Liver (tissue), 9 donors: ENCODE data around the gene LINC01488. TPM values are rescaled to one million over a fixed set of nuclear protein-coding genes. Genes with fewer than 3 reads are reported as not detected.

Experiments used
- DNase-seq: peaks from one replicate; pipeline ENCODE4 v3.0.0-alpha.2; 2017; ENCODE audit warnings: low spot score
- H3K27ac ChIP-seq, 2 donors: one replicate each; pipeline ENCODE4 v1.7.0; 2013; ENCODE audit warnings: inconsistent platforms in 2 of 2, low read length in 2 of 2, control low read depth in 1 of 2, low read depth in 1 of 2, mild to moderate bottlenecking in 1 of 2
- H3K27me3 ChIP-seq, 4 donors: one replicate each; pipeline versions ENCODE4 v1.6.1 to v1.7.0; 2013; ENCODE audit warnings: low read length in 3 of 4, inconsistent platforms in 1 of 4, mild to moderate bottlenecking in 1 of 4, moderate library complexity in 1 of 4; ENCODE audit not compliant: control insufficient read depth in 4 of 4, insufficient read depth in 4 of 4
- H3K36me3 ChIP-seq, 4 donors: one replicate each; pipeline versions ENCODE4 v1.6.1 to v1.7.0; 2013; ENCODE audit warnings: low read length in 3 of 4, mild to moderate bottlenecking in 3 of 4, low read depth in 1 of 4, moderate library complexity in 1 of 4; ENCODE audit not compliant: control insufficient read depth in 4 of 4, insufficient read depth in 3 of 4
- H3K4me1 ChIP-seq, 4 donors: one replicate each; pipeline versions ENCODE4 v1.6.1 to v1.7.0; 2013; ENCODE audit warnings: low read length in 3 of 4, mild to moderate bottlenecking in 3 of 4, moderate library complexity in 1 of 4; ENCODE audit not compliant: control insufficient read depth in 4 of 4, insufficient read depth in 4 of 4
- H3K4me3 ChIP-seq, 3 donors: one replicate each; pipeline versions ENCODE4 v1.6.1 to v1.7.0; 2013; ENCODE audit warnings: low read length in 3 of 3, control low read depth in 1 of 3, low read depth in 1 of 3, mild to moderate bottlenecking in 1 of 3
- H3K9ac ChIP-seq, 2 donors: one replicate each; pipeline ENCODE4 v1.7.0; 2013; ENCODE audit warnings: low read length in 2 of 2, mild to moderate bottlenecking in 2 of 2, moderate library complexity in 2 of 2, control low read depth in 1 of 2, low read depth in 1 of 2
- H3K9me3 ChIP-seq, 4 donors: one replicate each; pipeline versions ENCODE4 v1.6.1 to v1.7.0; 2013; ENCODE audit warnings: low read length in 3 of 4; ENCODE audit not compliant: control insufficient read depth in 4 of 4
- EGR1 ChIP-seq, 2 donors: IDR thresholded peaks; 2 replicates each; pipeline ENCODE4 v1.6.1; 2016 to 2018; ENCODE audit warnings: antibody characterized with exemption in 2 of 2, low read depth in 2 of 2
- FOXA1 ChIP-seq: IDR thresholded peaks from 2 replicates; pipeline ENCODE4 v1.6.1; 2016; ENCODE audit warnings: antibody characterized with exemption
- FOXA2 ChIP-seq: IDR thresholded peaks from 2 replicates; pipeline ENCODE4 v1.6.1; 2016; ENCODE audit warnings: antibody characterized with exemption
- GABPA ChIP-seq, 2 donors: IDR thresholded peaks in 1 of 2; conservative IDR thresholded peaks in 1 of 2; 2 replicates each; pipeline ENCODE4 v1.6.1; 2016; ENCODE audit warnings: antibody characterized with exemption in 2 of 2, mild to moderate bottlenecking in 1 of 2, moderate library complexity in 1 of 2
- HNF4A ChIP-seq, 2 donors: conservative IDR thresholded peaks; 2 replicates each; pipeline ENCODE4 v1.6.1; 2016; ENCODE audit warnings: antibody characterized with exemption in 2 of 2, mild to moderate bottlenecking in 2 of 2
- HNF4G ChIP-seq: IDR thresholded peaks from 2 replicates; pipeline ENCODE4 v1.6.1; 2016; ENCODE audit warnings: antibody characterized with exemption
- JUND ChIP-seq, 2 donors: IDR thresholded peaks; 2 replicates each; pipeline ENCODE4 v1.6.1; 2016; ENCODE audit warnings: antibody characterized with exemption in 2 of 2
- NR2F2 ChIP-seq: IDR thresholded peaks from 2 replicates; pipeline ENCODE4 v1.6.1; 2016; ENCODE audit warnings: antibody characterized with exemption
- RAD21 ChIP-seq, 2 donors: IDR thresholded peaks; 2 replicates each; pipeline ENCODE4 v1.6.1; 2016; ENCODE audit warnings: antibody characterized with exemption in 2 of 2, mild to moderate bottlenecking in 2 of 2
- REST ChIP-seq: IDR thresholded peaks from 2 replicates; pipeline ENCODE4 v1.6.1; 2016; ENCODE audit warnings: antibody characterized with exemption, mild to moderate bottlenecking
- RXRA ChIP-seq, 2 donors: IDR thresholded peaks; 2 replicates each; pipeline ENCODE4 v1.6.1; 2017 to 2018; ENCODE audit warnings: antibody characterized with exemption in 2 of 2, mild to moderate bottlenecking in 1 of 2
- SP1 ChIP-seq: IDR thresholded peaks from 2 replicates; pipeline ENCODE4 v1.6.1; 2018; ENCODE audit warnings: antibody characterized with exemption, mild to moderate bottlenecking
- TAF1 ChIP-seq: conservative IDR thresholded peaks from 2 replicates; pipeline ENCODE4 v1.6.1; 2016; ENCODE audit warnings: antibody characterized with exemption, mild to moderate bottlenecking
- YY1 ChIP-seq: IDR thresholded peaks from 2 replicates; pipeline ENCODE4 v1.6.1; 2016; ENCODE audit warnings: antibody characterized with exemption, mild to moderate bottlenecking
- WGBS: extraction: QIAGEN DNeasy Blood & Tissue Kit; methylation state at CpG from one replicate; pipeline ENCODE4 v1.1.7; 2013; 5-methylcytosine and 5-hydroxymethylcytosine counted together
- polyA plus RNA-seq, 2 donors: library from polyadenylated mRNA; stranded (reverse) in 1 of 2; unstranded in 1 of 2; fragments of 200-250 nt in 1 of 2; fragments of >200 nt in 1 of 2; fragmentation: Nextera tagmentation in 1 of 2; extraction: Ambion mirVana in 1 of 2; gene quantifications; one replicate each; pipeline versions ENCODE4 v1.2.1 to v1.2.3, GENCODE V29; 2013 to 2015
- total RNA-seq, 2 donors: library from RNA; depleted of rRNA; stranded (reverse); fragments of >200 nt; gene quantifications; one replicate each; pipeline ENCODE4 v1.2.3, GENCODE V29; 2014
- TF ChIP-seq, protein P1 (sequence below): fragments of 150-350 bp; IDR thresholded peaks from 2 replicates; pipeline ENCODE4 v1.5.1; 2017; ENCODE audit warnings: improper control_type of control experiment, low read depth, low read length; ENCODE audit not compliant: missing input control
- TF ChIP-seq, protein P2 (sequence below): IDR thresholded peaks from 2 replicates; pipeline ENCODE4 v1.6.1; 2016; ENCODE audit warnings: antibody characterized with exemption
- TF ChIP-seq, protein P3 (sequence below): IDR thresholded peaks from 2 replicates; pipeline ENCODE4 v1.6.1; 2016; ENCODE audit warnings: antibody characterized with exemption
- donor health status: healthy.
- donor health status: healthy.
- donor health status: healthy.
- donor health status: healthy.
- donor health status: healthy.

LINC01488 gene
- total and polyA plus RNA-seq, 4 donors = 0.05 to 2.3 (median 0.60) TPM

GRCh38 chr11:69489746-69490365 is 8.4 kb downstream of the LINC01488 start:
- 96% methylated on average over 11 of the region's 11 CpGs for WGBS
- no peak for DNase-seq
- Histone ChIP-seq H3K9me3 (no peaks in the 10 kb centered on the region), H3K4me1 (peaks cover 5 to 25% (median 11%) of the 10 kb centered on the region in 4 donors), H3K9ac (no peak overlapping the region), H3K27me3 (no peaks in the 10 kb centered on the region), H3K36me3 (no peaks in the 10 kb centered on the region), H3K27ac (no peak overlapping the region), H3K4me3 (no peak overlapping the region)
- TF ChIP-seq RAD21 (IDR thresholded peaks at IDR 0.05) (no peak), YY1 (no peak), HNF4A (conservative IDR thresholded peaks at IDR 0.05) (no peak), NR2F2 (no peak), RXRA (IDR thresholded peaks at IDR 0.05) (no peak), FOXA2 (no peak), GABPA (IDR thresholded peaks at IDR 0.05 in 1 of 2, conservative IDR thresholded peaks at IDR 0.05 in 1 of 2) (no peak), SP1 (no peak), REST (no peak), HNF4G (no peak), JUND (IDR thresholded peaks at IDR 0.05) (no peak)
- TF ChIP-seq, protein P1, sequence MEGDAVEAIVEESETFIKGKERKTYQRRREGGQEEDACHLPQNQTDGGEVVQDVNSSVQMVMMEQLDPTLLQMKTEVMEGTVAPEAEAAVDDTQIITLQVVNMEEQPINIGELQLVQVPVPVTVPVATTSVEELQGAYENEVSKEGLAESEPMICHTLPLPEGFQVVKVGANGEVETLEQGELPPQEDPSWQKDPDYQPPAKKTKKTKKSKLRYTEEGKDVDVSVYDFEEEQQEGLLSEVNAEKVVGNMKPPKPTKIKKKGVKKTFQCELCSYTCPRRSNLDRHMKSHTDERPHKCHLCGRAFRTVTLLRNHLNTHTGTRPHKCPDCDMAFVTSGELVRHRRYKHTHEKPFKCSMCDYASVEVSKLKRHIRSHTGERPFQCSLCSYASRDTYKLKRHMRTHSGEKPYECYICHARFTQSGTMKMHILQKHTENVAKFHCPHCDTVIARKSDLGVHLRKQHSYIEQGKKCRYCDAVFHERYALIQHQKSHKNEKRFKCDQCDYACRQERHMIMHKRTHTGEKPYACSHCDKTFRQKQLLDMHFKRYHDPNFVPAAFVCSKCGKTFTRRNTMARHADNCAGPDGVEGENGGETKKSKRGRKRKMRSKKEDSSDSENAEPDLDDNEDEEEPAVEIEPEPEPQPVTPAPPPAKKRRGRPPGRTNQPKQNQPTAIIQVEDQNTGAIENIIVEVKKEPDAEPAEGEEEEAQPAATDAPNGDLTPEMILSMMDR = no peak
- TF ChIP-seq, protein P2, sequence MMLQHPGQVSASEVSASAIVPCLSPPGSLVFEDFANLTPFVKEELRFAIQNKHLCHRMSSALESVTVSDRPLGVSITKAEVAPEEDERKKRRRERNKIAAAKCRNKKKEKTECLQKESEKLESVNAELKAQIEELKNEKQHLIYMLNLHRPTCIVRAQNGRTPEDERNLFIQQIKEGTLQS = no peak

DNA sequence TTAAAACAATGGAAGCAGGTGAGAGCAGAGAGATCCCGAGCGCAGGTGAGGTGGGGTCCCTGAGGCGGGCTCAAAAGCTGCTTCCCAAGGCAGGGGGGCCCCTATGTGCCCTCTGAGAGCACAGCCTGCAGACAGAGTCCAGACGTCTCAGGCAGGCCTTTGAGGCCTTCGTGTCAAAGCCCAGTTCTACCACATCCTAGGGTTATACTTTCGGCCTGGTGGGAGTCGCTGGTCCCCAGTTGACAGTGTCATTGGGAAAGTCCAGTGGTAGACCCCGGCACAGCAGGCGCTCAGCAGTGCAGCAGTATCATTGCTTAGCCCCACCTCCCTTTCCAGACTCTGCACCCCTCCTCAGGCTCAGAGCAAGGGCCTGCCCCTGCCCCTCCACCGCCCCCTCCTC is 9.1 kb downstream of the LINC01488 start:
- Histone ChIP-seq H3K36me3 (no peaks in the 10 kb centered on the region), H3K27me3 (no peaks in the 10 kb centered on the region), H3K9ac (no peak overlapping the region), H3K4me3 (no peak overlapping the region), H3K9me3 (no peaks in the 10 kb centered on the region), H3K4me1 (peaks cover 4 to 18% (median 7%) of the 10 kb centered on the region in 4 donors), H3K27ac (no peak overlapping the region)
- TF ChIP-seq JUND (IDR thresholded peaks at IDR 0.05) (no peak), TAF1 (no peak), HNF4A (conservative IDR thresholded peaks at IDR 0.05) (no peak), FOXA2 (no peak), EGR1 (IDR thresholded peaks at IDR 0.05; ENCODE audit: low read depth in 2 of 2) (no peak), SP1 (no peak), NR2F2 (no peak), REST (no peak), FOXA1 (no peak), HNF4G (no peak), GABPA (IDR thresholded peaks at IDR 0.05 in 1 of 2, conservative IDR thresholded peaks at IDR 0.05 in 1 of 2) (no peak), YY1 (no peak), RAD21 (IDR thresholded peaks at IDR 0.05) (no peak), RXRA (IDR thresholded peaks at IDR 0.05) (no peak)
- TF ChIP-seq, protein P3, sequence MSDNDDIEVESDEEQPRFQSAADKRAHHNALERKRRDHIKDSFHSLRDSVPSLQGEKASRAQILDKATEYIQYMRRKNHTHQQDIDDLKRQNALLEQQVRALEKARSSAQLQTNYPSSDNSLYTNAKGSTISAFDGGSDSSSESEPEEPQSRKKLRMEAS = no peak
- TF ChIP-seq, protein P2 = no peak
- TF ChIP-seq, protein P1 = no peak
- 97% methylated on average over 10 of the region's 10 CpGs for WGBS
- DNase-seq = no peak
